Activated CD4-positive, alpha-beta memory T cell treated with anti-CD3 and anti-CD28 coated beads for 36 hours (primary cell): ENCODE results near the gene BTNL9. TPM values are rescaled to one million over a fixed set of nuclear protein-coding genes. Genes with fewer than 3 reads are reported as not detected.
A peak's percentile ranks its signal among the peaks of the same experiment; 100 is the strongest.
"Not testable (repeated sequence)": the region's sequence is repeated elsewhere in the genome, so short reads cannot be mapped to it uniquely, and the experiment has no call there.

Experiments used
- CTCF ChIA-PET: fragments of 350-600 bp; sonication (Branson Sonifier 250); formaldehyde crosslinking; loops from one replicate; lab custom pipeline; 2021; ENCODE audit warnings: antibody characterized with exemption, inconsistent platforms; lab: Charles Lee
- POLR2A ChIA-PET: fragments of 350-600 bp; sonication (Branson Sonifier 250); formaldehyde crosslinking; loops from one replicate; lab custom pipeline; 2021; ENCODE audit warnings: antibody characterized with exemption; lab: Charles Lee
- DNase-seq: peaks from one replicate; pipeline ENCODE4 v3.0.0-alpha.2; 2020
- H3K27ac Mint-ChIP-seq: one replicate; pipeline ENCODE4 v1.8.0; 2021; ENCODE audit warnings: mixed read lengths
- H3K27me3 Mint-ChIP-seq: one replicate; pipeline ENCODE4 v1.8.0; 2021; ENCODE audit warnings: mixed read lengths
- H3K36me3 Mint-ChIP-seq: one replicate; pipeline ENCODE4 v1.8.0; 2021; ENCODE audit warnings: mixed read lengths
- H3K4me1 Mint-ChIP-seq: one replicate; pipeline ENCODE4 v1.8.0; 2021; ENCODE audit warnings: low read depth, mixed read lengths
- H3K4me3 Mint-ChIP-seq: one replicate; pipeline ENCODE4 v1.8.0; 2021; ENCODE audit warnings: mild to moderate bottlenecking, mixed read lengths
- H3K9me3 Mint-ChIP-seq: one replicate; pipeline ENCODE4 v1.8.0; 2021; ENCODE audit warnings: mixed read lengths
- intact Hi-C: fragments of 100-400 bp; cut with micrococcal nuclease; formaldehyde crosslinking; loops from one replicate; pipeline ENCODE4 v1.15.1; 2023
- total RNA-seq, 2 experiments: library from RNA; stranded (reverse); gene quantifications; one replicate each; pipeline ENCODE4 v1.2.3, GENCODE V29; 2021

BTNL9 gene
- total RNA-seq, 2 experiments from 2014 or later, result not detected

DNA sequence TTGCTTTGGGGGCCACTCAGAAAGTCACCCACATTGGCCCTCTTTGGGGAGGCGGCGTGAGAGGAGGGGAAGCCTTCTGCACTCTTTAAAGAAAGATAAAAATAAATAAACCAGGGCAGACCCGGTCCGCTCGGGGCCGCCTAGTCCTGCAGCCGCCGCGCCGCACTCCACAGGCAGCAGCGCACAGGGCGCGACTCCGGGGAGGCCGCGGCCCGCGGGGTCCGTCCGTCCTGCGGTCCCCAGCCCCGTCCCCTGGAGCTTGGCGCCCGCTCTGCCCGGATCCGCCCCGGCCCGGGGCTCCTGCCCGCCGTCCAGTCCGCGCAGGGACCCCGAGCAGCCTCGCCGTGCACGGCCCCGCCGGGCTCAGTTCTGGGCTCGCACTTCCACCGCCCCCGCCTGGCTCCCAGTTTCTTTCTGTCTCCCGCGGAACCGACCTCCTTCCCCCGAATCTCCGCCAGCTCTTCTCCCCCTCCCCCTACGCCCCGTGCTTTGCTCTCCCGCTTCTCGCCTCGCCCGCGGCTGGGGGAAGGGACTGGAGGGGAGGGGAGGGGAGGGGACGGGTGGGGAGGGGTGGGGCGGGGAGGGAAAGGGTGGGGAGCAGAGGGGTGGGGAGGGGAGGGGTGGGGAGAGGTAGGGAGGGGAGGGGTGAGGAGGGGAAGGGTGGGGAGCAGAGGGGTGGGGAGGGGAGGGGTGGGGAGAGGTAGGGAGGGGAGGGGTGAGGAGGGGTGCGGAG, 57.9 kb downstream of the BTNL9 start:
- DNase-seq, H3K36me3 Mint-ChIP-seq, H3K27ac Mint-ChIP-seq, intact Hi-C loops, H3K4me3 Mint-ChIP-seq, CTCF ChIA-PET, POLR2A ChIA-PET, H3K4me1 Mint-ChIP-seq, H3K9me3 Mint-ChIP-seq: not testable (repeated sequence)
- H3K27me3 Mint-ChIP-seq, result peaks cover 28% of the 10 kb centered on the region

DNA sequence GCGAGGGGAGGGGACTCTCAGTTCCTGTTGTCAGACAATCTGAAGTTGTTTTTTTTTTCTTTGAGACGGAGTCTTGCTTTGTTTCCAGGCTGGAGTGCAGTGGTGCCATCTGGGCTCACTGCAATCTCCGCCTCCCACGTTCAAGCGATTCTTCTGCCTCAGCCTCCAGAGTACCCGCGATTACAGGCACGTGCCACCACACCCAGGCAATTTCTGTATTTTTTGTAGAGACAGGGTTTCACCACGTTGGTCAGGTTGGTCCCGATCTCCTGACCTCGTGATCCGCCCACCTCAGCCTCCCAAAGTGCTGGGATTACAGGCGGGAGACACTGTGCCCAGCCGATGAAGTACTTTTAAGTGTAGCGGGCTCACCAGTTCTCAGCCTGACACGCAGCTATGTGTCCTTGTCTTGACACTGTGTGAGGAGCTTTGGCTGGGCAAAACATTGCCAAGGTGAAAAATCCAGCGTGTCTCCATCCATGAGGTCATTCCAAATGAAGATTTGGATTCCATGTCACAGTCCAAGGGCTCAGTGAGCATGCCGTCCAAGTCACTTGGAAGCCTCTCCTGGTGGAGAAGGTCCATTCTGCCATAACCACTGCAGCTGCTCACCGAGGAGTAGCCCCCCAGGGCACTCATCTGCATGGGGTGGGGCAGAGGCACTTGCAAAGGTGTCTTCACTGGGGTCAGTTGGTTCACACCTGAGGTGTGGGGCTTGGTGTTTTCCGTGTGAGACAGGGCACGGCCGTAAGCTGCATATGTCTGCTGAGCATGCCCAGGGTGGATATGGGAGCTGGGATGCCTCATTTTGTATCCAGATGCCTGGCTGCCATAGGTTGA, 58.9 kb downstream of the BTNL9 start:
- H3K4me3 Mint-ChIP-seq, result no peak overlapping the region
- no peak for DNase-seq
- ChIA-PET CTCF (interaction anchor here (1.4 kb wide), 1 partner anchor 314 kb away, joined by 3 read pairs; no protein-coding TSS in a partner anchor), POLR2A (no interaction called here)
- no peak overlapping the region for H3K27ac Mint-ChIP-seq
- no peaks in the 10 kb centered on the region for H3K36me3 Mint-ChIP-seq
- peaks cover 5% of the 10 kb centered on the region for H3K4me1 Mint-ChIP-seq
- H3K9me3 Mint-ChIP-seq, result no peaks in the 10 kb centered on the region
- intact Hi-C loops, result no loop called here
- peaks cover 26% of the 10 kb centered on the region for H3K27me3 Mint-ChIP-seq

- DNase-seq, result no peak
- Mint-ChIP-seq H3K36me3 (peaks cover 2% of the 10 kb centered on the region), H3K4me1 (peaks cover 11% of the 10 kb centered on the region), H3K4me3 (no peak overlapping the region), H3K27me3 (peaks cover 32% of the 10 kb centered on the region), H3K9me3 (no peaks in the 10 kb centered on the region), H3K27ac (no peak overlapping the region)
- CTCF ChIA-PET, result interaction anchor here (1.4 kb wide), 1 partner anchor 315 kb away, joined by 3 read pairs; no protein-coding TSS in a partner anchor
- POLR2A ChIA-PET, result no interaction called here
- intact Hi-C loops, result no loop called here
Measured at GRCh38 chr5:181099602-181100086, 59.6 kb downstream of the BTNL9 start.

- no peak overlapping the region for H3K27ac Mint-ChIP-seq
- intact Hi-C loops, result no loop called here
Measured at GRCh38 chr5:181100121-181100875, 60.2 kb downstream of the BTNL9 start.

DNA sequence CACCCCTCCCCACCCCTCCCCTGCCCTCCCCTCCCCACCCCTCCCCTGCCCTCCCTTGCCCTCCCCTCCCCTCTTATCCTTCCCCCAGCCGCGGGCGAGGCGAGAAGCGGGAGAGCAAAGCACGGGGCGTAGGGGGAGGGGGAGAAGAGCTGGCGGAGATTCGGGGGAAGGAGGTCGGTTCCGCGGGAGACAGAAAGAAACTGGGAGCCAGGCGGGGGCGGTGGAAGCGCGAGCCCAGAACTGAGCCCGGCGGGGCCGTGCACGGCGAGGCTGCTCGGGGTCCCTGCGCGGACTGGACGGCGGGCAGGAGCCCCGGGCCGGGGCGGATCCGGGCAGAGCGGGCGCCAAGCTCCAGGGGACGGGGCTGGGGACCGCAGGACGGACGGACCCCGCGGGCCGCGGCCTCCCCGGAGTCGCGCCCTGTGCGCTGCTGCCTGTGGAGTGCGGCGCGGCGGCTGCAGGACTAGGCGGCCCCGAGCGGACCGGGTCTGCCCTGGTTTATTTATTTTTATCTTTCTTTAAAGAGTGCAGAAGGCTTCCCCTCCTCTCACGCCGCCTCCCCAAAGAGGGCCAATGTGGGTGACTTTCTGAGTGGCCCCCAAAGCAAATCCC, 61.1 kb downstream of the BTNL9 start:
- intact Hi-C loops, H3K27ac Mint-ChIP-seq, H3K36me3 Mint-ChIP-seq, DNase-seq, POLR2A ChIA-PET, CTCF ChIA-PET, H3K9me3 Mint-ChIP-seq, H3K4me3 Mint-ChIP-seq: not testable (repeated sequence)
- peaks cover 12% of the 10 kb centered on the region for H3K4me1 Mint-ChIP-seq
- peaks cover 40% of the 10 kb centered on the region for H3K27me3 Mint-ChIP-seq

More at GRCh38 chr5:181100121-181100875, 60.2 kb downstream of the BTNL9 start:
- no peak for DNase-seq
- ChIA-PET CTCF (interaction anchor here (1.4 kb wide), 1 partner anchor 316 kb away, joined by 3 read pairs; no protein-coding TSS in a partner anchor), POLR2A (no interaction called here)
- Mint-ChIP-seq H3K4me1 (peaks cover 12% of the 10 kb centered on the region), H3K36me3 (peaks cover 2% of the 10 kb centered on the region), H3K27me3 (peaks cover 33% of the 10 kb centered on the region), H3K4me3 (no peak overlapping the region), H3K9me3 (no peaks in the 10 kb centered on the region)

GRCh38 chr5:181101930-181102674, 62.0 kb downstream of the BTNL9 start:
- POLR2A ChIA-PET, intact Hi-C loops, DNase-seq, CTCF ChIA-PET, H3K36me3 Mint-ChIP-seq, H3K27ac Mint-ChIP-seq, H3K9me3 Mint-ChIP-seq, H3K4me3 Mint-ChIP-seq: not testable (repeated sequence)
- Mint-ChIP-seq H3K4me1 (peaks cover 12% of the 10 kb centered on the region), H3K27me3 (peaks cover 44% of the 10 kb centered on the region)

- H3K27ac Mint-ChIP-seq, DNase-seq, H3K9me3 Mint-ChIP-seq, POLR2A ChIA-PET, intact Hi-C loops, H3K36me3 Mint-ChIP-seq, CTCF ChIA-PET: not testable (repeated sequence)
- Mint-ChIP-seq H3K4me3 (peak overlapping the region; percentile 52), H3K4me1 (peaks cover 12% of the 10 kb centered on the region), H3K27me3 (peaks cover 53% of the 10 kb centered on the region)
Measured at GRCh38 chr5:181104259-181104568, 64.1 kb downstream of the BTNL9 start.

- H3K4me3 Mint-ChIP-seq, H3K9me3 Mint-ChIP-seq, H3K36me3 Mint-ChIP-seq, POLR2A ChIA-PET, DNase-seq, H3K27ac Mint-ChIP-seq, CTCF ChIA-PET, intact Hi-C loops: not testable (repeated sequence)
- Mint-ChIP-seq H3K4me1 (peaks cover 10% of the 10 kb centered on the region), H3K27me3 (peaks cover 52% of the 10 kb centered on the region)
Measured at GRCh38 chr5:181104606-181105390, 64.7 kb downstream of the BTNL9 start.

GRCh38 chr5:181105391-181106025, 65.4 kb downstream of the BTNL9 start:
- peaks cover 2% of the 10 kb centered on the region for H3K36me3 Mint-ChIP-seq
- intact Hi-C loops, result no loop called here
- no peak overlapping the region for H3K27ac Mint-ChIP-seq
- H3K27me3 Mint-ChIP-seq, result peaks cover 53% of the 10 kb centered on the region
- H3K4me1 Mint-ChIP-seq, result peaks cover 8% of the 10 kb centered on the region
- DNase-seq, result no peak
- CTCF ChIA-PET, result no interaction called here
- POLR2A ChIA-PET, result no interaction called here
- H3K4me3 Mint-ChIP-seq, result no peak overlapping the region
- no peaks in the 10 kb centered on the region for H3K9me3 Mint-ChIP-seq

- ChIA-PET POLR2A (no interaction called here), CTCF (no interaction called here)
- H3K36me3 Mint-ChIP-seq, result peaks cover 2% of the 10 kb centered on the region
- peaks cover 66% of the 10 kb centered on the region for H3K27me3 Mint-ChIP-seq
- H3K9me3 Mint-ChIP-seq, result no peaks in the 10 kb centered on the region
- intact Hi-C loops, result no loop called here
- H3K27ac Mint-ChIP-seq, result no peak overlapping the region
- H3K4me1 Mint-ChIP-seq, result peaks cover 8% of the 10 kb centered on the region
- H3K4me3 Mint-ChIP-seq, result no peak overlapping the region
- no peak for DNase-seq
Measured at GRCh38 chr5:181107699-181108098, 67.6 kb downstream of the BTNL9 start.
